GM18873 (cell line): ENCODE measurements around the gene PNKD.

Experiments used
- ATAC-seq: cut with Tn5 transposase; IDR thresholded peaks from one replicate; pipeline ENCODE4 v1.9.1; 2021; ENCODE audit warnings: mild to moderate bottlenecking, moderate library complexity, moderate number of reproducible peaks; ENCODE audit not compliant: unreplicated experiment, low FRiP score

Gene PNKD

GRCh38 chr2:218332920-218333645 is 62.8 kb downstream of the PNKD start:
- no peak for ATAC-seq

GRCh38 chr2:218334531-218334930 is 64.2 kb downstream of the PNKD start:
- ATAC-seq = no peak

GRCh38 chr2:218340656-218341055 is 70.3 kb downstream of the PNKD start:
- no peak for ATAC-seq

- ATAC-seq = no peak
Measured at GRCh38 chr2:218341381-218341780, 71.1 kb downstream of the PNKD start.

- no peak for ATAC-seq
Measured at GRCh38 chr2:218342837-218343236, 72.5 kb downstream of the PNKD start.

GRCh38 chr2:218343591-218343990 is 73.3 kb downstream of the PNKD start:
- no peak for ATAC-seq

DNA sequence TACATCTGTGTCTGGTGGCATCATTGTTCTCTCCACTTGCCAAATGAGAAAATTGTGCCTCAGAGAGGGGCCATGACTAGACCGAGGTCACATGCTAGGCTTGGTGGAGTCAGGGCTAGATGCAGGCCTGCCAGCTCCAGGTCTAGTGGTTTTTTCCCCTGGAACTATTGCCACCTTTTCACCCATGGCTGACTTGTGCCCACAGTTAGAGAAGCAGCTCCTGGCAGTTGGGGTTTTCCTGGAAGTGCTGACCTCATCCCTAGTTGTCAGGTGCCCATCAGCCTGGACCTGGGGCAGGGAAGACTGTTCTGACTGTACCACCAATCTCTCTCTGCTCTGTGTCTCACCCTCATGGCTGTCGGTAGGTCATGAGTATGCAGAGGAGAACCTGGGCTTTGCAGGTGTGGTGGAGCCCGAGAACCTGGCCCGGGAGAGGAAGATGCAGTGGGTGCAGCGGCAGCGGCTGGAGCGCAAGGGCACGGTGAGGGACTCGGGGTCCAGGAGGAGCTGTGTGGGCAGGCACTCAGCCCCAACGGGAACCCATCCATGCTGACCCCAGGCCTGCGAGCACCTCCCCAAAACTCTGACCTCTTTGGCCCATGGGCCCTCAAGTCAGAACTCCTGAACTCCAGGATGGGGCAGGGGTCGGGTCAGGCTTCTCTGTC is 73.9 kb downstream of the PNKD start:
- no peak for ATAC-seq

DNA sequence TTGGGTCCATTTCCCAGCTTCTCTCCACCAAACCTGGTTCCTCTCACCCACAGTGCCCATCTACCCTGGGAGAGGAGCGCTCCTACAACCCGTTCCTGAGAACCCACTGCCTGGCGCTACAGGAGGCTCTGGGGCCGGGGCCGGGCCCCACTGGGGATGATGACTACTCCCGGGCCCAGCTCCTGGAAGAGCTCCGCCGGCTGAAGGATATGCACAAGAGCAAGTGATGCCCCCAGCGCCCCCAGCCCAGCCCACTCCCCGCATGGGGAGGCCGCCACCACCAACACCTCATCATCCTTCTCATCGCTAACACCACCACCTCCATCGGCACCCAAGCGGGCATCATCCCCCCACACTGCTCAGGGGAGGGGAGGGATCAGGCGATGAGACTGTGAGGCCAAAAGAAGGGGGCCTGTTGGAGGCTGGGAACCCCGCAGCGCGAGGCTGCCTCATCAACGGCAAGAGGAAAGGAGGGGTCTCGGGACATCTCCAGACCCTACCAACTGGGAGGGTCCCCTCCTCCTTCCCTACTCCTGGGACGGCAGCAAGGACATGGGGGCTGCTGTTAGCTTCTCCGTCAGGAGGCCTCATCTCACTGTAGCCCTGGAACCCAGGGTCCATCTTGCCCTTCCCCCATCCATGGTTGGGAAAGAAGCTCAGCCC is 74.6 kb downstream of the PNKD start:
- ATAC-seq = no peak

GRCh38 chr2:218345491-218346236 is 75.3 kb downstream of the PNKD start:
- ATAC-seq = no peak

GRCh38 chr2:218347172-218347571 is 76.9 kb downstream of the PNKD start:
- no peak for ATAC-seq

DNA sequence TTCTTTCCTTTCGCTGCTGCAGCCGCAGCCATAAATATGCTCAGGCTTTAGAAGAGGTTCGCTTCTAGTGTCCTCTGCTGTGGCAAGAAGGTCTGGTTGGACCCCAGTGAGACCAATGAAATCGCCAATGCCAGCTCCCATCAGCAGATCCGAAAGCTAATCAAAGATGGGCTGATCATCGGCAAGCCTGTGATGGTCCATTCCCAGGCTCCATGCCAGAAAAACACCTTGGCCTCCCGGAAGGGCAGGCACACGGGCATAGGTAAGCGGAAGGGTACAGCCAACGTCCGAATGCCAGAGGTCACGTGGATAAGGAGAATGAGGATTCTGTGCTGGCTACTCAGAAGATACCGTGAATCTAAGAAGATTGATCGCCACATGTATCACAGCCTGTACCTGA is 83.7 kb downstream of the PNKD start:
- ATAC-seq = no peak

DNA sequence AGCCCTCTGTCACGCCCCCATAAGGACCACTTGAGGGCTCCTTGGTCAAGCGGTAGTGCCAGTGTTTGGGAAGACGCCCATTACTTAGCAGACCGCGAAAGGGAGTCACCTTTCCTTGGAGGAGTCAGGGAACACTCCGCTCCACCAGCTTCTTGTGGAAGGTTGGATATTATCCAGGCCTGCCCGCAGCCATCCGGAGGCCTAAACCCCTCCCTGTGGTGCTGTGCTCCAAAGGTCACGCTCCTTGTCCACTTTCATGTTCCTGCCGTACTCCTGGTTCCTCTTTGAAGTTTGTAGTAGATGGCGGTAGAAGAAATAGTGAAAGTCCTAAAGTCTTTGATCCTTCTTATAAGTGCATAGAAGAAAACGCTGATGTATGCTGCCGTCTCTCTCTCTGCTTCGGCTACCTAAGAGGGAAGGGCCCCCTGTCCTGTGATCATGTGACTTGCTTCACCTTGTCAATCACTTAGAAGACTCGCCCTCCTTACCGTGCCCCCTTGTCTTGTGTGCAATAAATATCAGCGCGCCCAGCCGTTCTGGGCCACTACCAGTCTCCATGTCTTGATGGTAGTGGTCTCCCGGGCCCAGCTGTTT is 84.6 kb downstream of the PNKD start:
- ATAC-seq = no peak

DNA sequence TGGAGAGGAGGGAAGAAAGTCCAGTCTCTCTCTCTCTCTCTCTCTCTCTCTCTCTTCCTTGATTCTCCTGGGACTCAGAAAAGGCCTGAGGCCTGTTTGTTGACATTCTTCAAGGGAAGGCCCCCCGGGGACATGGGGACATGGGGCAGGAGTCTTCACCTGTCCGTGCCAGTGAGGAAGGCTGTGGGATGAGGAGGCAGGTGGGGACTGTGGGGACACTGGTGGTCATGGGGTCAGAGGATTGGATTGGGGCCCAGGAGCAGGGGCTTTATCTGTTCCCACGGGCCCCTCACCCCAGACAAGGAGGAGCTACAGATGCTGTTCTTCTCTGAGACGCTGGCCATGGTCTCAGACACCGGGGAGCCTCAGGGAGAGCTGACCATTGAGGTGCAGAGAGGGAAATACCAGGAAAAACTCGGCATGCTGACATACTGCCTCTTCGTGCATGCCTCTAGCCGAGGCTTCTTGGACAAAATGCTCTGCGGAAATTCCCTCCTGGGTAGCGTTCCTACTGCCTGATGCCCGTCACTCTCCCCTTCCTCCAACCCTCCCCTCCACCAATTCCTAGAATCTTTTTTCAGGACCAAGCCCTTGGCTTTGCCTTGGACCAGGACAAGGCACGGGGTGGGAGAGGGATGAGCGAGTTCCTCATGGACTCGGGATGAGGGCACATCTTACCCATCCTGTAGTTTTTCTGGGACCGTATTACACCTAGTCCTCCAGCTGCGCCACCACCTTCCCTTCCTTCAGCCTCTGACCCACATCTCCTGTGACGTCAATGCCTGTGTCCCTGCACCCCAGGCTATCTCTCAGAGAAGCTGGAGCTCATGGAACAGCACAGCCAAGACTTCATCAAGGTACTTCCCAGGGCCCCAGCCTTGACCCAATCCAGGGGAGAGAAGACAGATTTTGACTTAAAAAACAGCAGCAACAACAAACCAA is 87.2 kb downstream of the PNKD start:
- ATAC-seq = no peak

- no peak for ATAC-seq
Measured at GRCh38 chr2:218360453-218360852, 90.1 kb downstream of the PNKD start.

DNA sequence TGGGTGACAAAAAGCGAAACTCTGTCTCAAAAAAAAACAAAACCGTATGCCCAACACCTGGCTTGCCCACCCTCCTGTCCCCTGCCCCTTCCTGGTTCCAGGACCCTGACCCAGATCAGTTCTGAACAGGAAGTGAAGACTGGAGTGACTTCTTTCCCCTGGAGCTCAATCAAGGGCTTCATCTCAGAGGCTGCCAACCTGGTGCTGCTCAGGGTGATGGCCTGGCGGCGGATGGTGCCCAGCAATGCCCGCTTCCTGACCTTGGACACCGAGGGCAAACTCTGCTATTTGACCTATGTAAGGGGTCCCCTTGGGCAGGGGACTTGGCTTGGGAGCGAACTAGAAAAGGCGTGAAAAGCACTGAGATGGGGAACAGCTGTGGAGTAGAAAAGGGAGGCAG is 92.3 kb downstream of the PNKD start:
- ATAC-seq = no peak

GRCh38 chr2:218363736-218364135 is 93.4 kb downstream of the PNKD start:
- no peak for ATAC-seq

GRCh38 chr2:218364196-218364595 is 93.9 kb downstream of the PNKD start:
- no peak for ATAC-seq

DNA sequence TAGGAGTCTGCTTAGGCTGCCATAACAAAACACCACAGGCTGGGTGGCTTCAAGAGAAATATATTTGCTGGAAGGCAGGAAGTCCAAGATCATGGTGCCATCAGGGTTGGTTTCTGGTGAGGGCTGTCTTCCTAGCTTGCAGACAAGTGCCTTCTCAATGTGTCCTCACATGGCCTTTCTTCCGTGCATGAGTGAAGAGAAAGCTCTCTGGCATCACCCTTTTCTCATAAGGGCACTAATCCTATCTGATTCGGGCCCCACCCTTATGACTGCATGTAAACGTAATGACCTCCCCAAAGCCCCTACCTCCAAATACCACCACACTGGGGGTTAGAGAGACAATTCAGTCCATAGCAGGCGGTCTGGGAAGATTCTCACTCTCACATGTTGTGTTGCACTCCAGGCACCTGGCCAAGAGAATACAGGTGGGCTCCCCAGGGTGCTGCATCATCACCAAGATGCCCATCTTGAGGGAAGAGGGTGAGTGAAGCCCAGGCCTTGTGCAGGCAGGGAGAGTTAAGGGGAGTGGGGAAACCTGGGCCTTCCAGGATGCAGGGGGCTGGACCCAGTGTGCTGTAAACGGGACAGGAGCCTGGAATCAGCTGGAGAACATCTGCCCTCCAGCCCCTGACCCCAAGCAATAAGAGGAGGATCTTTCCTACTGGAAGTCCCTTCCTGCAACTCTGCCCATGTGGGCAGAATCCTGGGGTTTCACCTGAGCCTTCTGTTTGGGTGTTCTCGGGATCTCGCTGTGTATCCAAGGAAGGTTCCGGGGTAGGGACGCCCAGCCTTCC is 96.5 kb downstream of the PNKD start:
- ATAC-seq = no peak
